Lung (tissue), 12 donors: ENCODE results near the gene SFTPB. TPM values are rescaled to one million over a fixed set of nuclear protein-coding genes. Genes with fewer than 3 reads are reported as not detected.
"Not testable (repeated sequence)": the region's sequence is repeated elsewhere in the genome, so short reads cannot be mapped to it uniquely, and the experiment has no call there.

ENCODE experiments used
- ATAC-seq: fragments of 200-7000 bp; cut with Tn5 transposase; one replicate; pipeline ENCODE4 v1.9.1; 2020; ENCODE audit warnings: moderate number of reproducible peaks; ENCODE audit not compliant: insufficient read depth, low FRiP score
- DNase-seq, 3 donors: peaks; one replicate each; pipeline ENCODE4 v3.0.0-alpha.2; 2013 to 2017
- H3K27ac ChIP-seq, 2 donors: one replicate each; pipeline ENCODE4 v1.5.1; 2013; ENCODE audit warnings: mild to moderate bottlenecking in 2 of 2, moderate library complexity in 2 of 2, control low read depth in 1 of 2, inconsistent platforms in 1 of 2, low read depth in 1 of 2, low read length in 1 of 2
- H3K27me3 ChIP-seq, 3 donors: one replicate each; pipeline ENCODE4 v1.5.1; 2013; ENCODE audit warnings: low read length in 2 of 3; ENCODE audit not compliant: control insufficient read depth in 3 of 3, insufficient read depth in 3 of 3
- H3K36me3 ChIP-seq, 4 donors: one replicate each; pipeline ENCODE4 v1.5.1; 2013; ENCODE audit warnings: low read length in 4 of 4, mild to moderate bottlenecking in 1 of 4, moderate library complexity in 1 of 4; ENCODE audit not compliant: control insufficient read depth in 4 of 4, insufficient read depth in 4 of 4
- H3K4me1 ChIP-seq, 5 donors: one replicate each; pipeline ENCODE4 v1.5.1; 2013; ENCODE audit warnings: low read length in 5 of 5, mild to moderate bottlenecking in 2 of 5, moderate library complexity in 1 of 5; ENCODE audit not compliant: control insufficient read depth in 5 of 5, insufficient read depth in 5 of 5
- H3K4me3 ChIP-seq: one replicate; pipeline ENCODE4 v1.5.1; 2013; ENCODE audit warnings: mild to moderate bottlenecking, control low read depth, moderate library complexity
- H3K9ac ChIP-seq, 2 donors: one replicate each; pipeline ENCODE4 v1.5.1; 2013; ENCODE audit warnings: low read length in 2 of 2, control low read depth in 1 of 2; ENCODE audit not compliant: insufficient read depth in 1 of 2
- H3K9me3 ChIP-seq, 4 donors: one replicate each; pipeline ENCODE4 v1.5.1; 2013; ENCODE audit warnings: low read length in 3 of 4, mild to moderate bottlenecking in 1 of 4, moderate library complexity in 1 of 4; ENCODE audit not compliant: control insufficient read depth in 4 of 4, insufficient read depth in 3 of 4
- WGBS, 2 donors: extraction: QIAGEN DNeasy Blood & Tissue Kit; methylation state at CpG; one replicate each; pipeline ENCODE4 v1.1.7; 2013; 5-methylcytosine and 5-hydroxymethylcytosine counted together
- polyA plus RNA-seq, 2 donors: library from polyadenylated mRNA; stranded (reverse); fragments of 200-250 nt; gene quantifications; one replicate each; pipeline ENCODE4 v1.2.1, GENCODE V29; 2013
- total RNA-seq, 2 donors: library from RNA; depleted of rRNA in 1 of 2; stranded (reverse); fragments of >200 nt in 1 of 2; gene quantifications; one replicate each; pipeline ENCODE4 v1.2.1, GENCODE V29; 2014 to 2021
- TF ChIP-seq, protein P1 (sequence below): IDR thresholded peaks from 2 replicates; pipeline ENCODE4 v1.5.1; 2012; ENCODE audit warnings: mild to moderate bottlenecking; ENCODE audit errors: control extremely low read depth, extremely low read depth
- donor health status: control.
- donor health status: control.
- donor health status: Bipolar disorder and iron deficiency.
- donor health status: healthy.
- donor health status: DM: yes; HTN: yes; CAD: no.

The SFTPB gene
- total and polyA plus RNA-seq, 4 donors, result 6,615 to 19,115 (median 13,690) TPM

- DNase-seq (no peak), ATAC-seq (no peak)
- Histone ChIP-seq H3K9ac (no peak overlapping the region), H3K4me1 (peaks cover 0 to 24% (median 11%) of the 10 kb centered on the region in 5 donors), H3K27ac (peak overlapping the region in 1 of 2 donors; percentile 10), H3K9me3 (no peaks in the 10 kb centered on the region), H3K36me3 (no peaks in the 10 kb centered on the region), H3K27me3 (no peaks in the 10 kb centered on the region), H3K4me3 (no peak overlapping the region)
- 39 to 78% methylated on average over 13 of the region's 13 CpGs for WGBS, 2 donors
- TF ChIP-seq, protein P1, sequence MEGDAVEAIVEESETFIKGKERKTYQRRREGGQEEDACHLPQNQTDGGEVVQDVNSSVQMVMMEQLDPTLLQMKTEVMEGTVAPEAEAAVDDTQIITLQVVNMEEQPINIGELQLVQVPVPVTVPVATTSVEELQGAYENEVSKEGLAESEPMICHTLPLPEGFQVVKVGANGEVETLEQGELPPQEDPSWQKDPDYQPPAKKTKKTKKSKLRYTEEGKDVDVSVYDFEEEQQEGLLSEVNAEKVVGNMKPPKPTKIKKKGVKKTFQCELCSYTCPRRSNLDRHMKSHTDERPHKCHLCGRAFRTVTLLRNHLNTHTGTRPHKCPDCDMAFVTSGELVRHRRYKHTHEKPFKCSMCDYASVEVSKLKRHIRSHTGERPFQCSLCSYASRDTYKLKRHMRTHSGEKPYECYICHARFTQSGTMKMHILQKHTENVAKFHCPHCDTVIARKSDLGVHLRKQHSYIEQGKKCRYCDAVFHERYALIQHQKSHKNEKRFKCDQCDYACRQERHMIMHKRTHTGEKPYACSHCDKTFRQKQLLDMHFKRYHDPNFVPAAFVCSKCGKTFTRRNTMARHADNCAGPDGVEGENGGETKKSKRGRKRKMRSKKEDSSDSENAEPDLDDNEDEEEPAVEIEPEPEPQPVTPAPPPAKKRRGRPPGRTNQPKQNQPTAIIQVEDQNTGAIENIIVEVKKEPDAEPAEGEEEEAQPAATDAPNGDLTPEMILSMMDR, result no peak
Observed at GRCh38 chr2:85716346-85716914, 48.4 kb upstream of the SFTPB start.

GRCh38 chr2:85714841-85715240, 46.8 kb upstream of the SFTPB start:
- H3K4me1 ChIP-seq, result peaks cover 3 to 39% (median 25%) of the 10 kb centered on the region in 5 donors
- 29 to 58% methylated on average over 8 of the region's 8 CpGs for WGBS, 2 donors

DNA sequence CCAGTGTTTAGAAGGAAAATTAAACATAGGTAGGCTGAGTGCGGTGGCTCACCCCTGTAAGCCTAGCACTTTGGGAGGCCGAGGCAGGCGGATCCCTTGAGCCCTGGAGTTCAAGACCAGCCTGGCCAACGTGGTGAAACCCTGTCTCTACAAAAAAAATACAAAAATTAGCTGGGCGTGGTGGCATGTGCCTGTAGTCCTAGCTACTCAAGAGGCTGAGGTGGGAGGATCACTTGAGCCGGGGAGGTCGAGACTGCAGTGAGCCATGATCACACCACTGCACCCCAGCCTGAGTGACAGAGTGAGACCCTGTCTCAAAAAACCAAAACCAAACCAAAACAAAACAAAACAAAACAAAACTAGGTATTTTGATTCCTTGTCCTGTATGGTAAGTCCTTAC, 46.4 kb upstream of the SFTPB start:
- not testable (repeated sequence) for H3K36me3 ChIP-seq, ATAC-seq, H3K4me3 ChIP-seq, DNase-seq, H3K9ac ChIP-seq, H3K9me3 ChIP-seq, H3K27me3 ChIP-seq
- WGBS, 2 donors, result 70 to 74% methylated on average over 7 of the region's 7 CpGs
- peaks cover 3 to 39% (median 26%) of the 10 kb centered on the region in 5 donors for H3K4me1 ChIP-seq
- peak overlapping the region in 1 of 2 donors; percentile 94 for H3K27ac ChIP-seq

More at GRCh38 chr2:85714841-85715240, 46.8 kb upstream of the SFTPB start:
- Histone ChIP-seq H3K4me3 (no peak overlapping the region), H3K27ac (peak overlapping the region in 1 of 2 donors; percentile 55), H3K27me3 (no peaks in the 10 kb centered on the region), H3K36me3 (no peaks in the 10 kb centered on the region), H3K9me3 (no peaks in the 10 kb centered on the region), H3K9ac (no peak overlapping the region)
- TF ChIP-seq, protein P1, result no peak
- ATAC-seq (no peak), DNase-seq (no peak)

DNA sequence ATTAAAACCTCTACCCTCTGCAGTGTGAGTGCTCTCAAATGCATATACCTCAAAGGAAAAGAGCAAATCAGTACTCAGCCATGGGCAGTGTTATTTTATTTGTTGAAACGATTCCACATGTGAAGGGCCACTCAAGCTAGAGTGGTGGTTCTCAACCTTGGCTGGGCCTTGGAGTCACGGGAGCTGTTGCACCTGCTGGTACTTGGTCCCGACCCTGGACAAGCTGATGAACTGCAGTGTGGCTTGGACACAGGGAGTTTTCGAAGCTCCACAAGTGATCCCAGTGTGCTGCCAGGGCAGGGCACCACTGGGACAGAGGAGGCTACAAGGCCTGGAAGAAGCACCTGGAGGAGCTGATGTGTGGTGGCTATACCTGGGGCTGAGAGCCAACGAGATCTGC, 45.8 kb upstream of the SFTPB start:
- peak; percentile 59 to 81 (median 69) for DNase-seq
- WGBS, 2 donors, result 70 to 92% methylated on average over 5 of the region's 5 CpGs
- peak overlapping the region in 1 of 2 donors; percentile 94 for H3K27ac ChIP-seq

More for the DNA sequence above, 45.8 kb upstream of the SFTPB start:
- H3K4me3 ChIP-seq, result no peak overlapping the region
- no peaks in the 10 kb centered on the region for H3K27me3 ChIP-seq
- H3K9ac ChIP-seq, result no peak overlapping the region
- H3K4me1 ChIP-seq, result peaks cover 3 to 39% (median 26%) of the 10 kb centered on the region in 5 donors
- H3K36me3 ChIP-seq, result no peaks in the 10 kb centered on the region
- TF ChIP-seq, protein P1, result no peak
- ATAC-seq, result no peak
- H3K9me3 ChIP-seq, result no peaks in the 10 kb centered on the region
